ENCODE data around the gene ZNF521. TPM values are rescaled to one million over a fixed set of nuclear protein-coding genes. Genes with fewer than 3 reads are reported as not detected.

Gene ZNF521
- polyA plus RNA-seq, 3 donors: 0.07 to 0.20 TPM; not detected in 1

DNA sequence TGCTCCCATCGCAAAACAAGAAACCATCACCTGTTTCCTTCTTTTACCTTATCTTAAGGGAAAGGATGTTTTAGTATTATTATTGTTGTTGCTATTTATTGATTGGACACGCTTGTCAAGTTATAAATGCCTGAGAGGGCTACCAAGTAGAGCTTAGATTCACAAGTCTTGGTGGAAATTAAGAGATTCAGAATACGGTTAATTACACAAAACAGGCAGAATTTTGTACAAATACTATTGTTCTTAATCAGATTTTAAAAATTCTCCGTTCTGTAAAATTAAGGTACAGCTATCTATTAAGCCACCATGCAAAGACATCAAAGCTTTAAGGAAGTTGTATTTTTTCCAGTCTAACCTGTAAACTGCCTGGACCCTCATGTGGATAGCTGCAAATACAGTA is 1.1 kb upstream of the ZNF521 start:
- Histone ChIP-seq H3K9me3 (replicated peaks in 1 of 2; ENCODE audit: control insufficient read depth in 1 of 2, insufficient read depth in 1 of 2, low read length in 2 of 2) (peaks cover 0 to 6% of the 10 kb centered on the region in 2 donors), H2AFZ (ENCODE audit: insufficient read depth, low read depth, low read length, poor library complexity, severe bottlenecking) (no peak overlapping the region), H3K9ac (ENCODE audit: insufficient read depth, low read length, poor library complexity, severe bottlenecking) (no peak overlapping the region), H3K4me2 (replicated peaks; ENCODE audit: extremely low read depth, low read length, poor library complexity, severe bottlenecking) (no peak overlapping the region), H3K4me1 (ENCODE audit: control insufficient read depth in 1 of 2, insufficient read depth in 2 of 2, low read length in 2 of 2) (peaks cover 26 to 27% of the 10 kb centered on the region in 2 donors), H4K20me1 (ENCODE audit: insufficient read depth, low read length) (no peaks in the 10 kb centered on the region), H3K79me2 (ENCODE audit: insufficient read depth, low read length) (no peaks in the 10 kb centered on the region), H3K4me3 (replicated peaks in 1 of 3; ENCODE audit: low read depth in 2 of 3, low read length in 3 of 3) (no peak overlapping the region), H3K27me3 (ENCODE audit: control insufficient read depth in 2 of 2, insufficient read depth in 2 of 2, low read length in 2 of 2) (peaks cover 53 to 70% of the 10 kb centered on the region in 2 donors), H3K27ac (ENCODE audit: low read depth in 1 of 2, low read length in 2 of 2) (no peak overlapping the region), H3K36me3 (replicated peaks in 1 of 2; ENCODE audit: control insufficient read depth in 1 of 2, insufficient read depth in 2 of 2, low read length in 2 of 2) (no peaks in the 10 kb centered on the region)
- Mint-ChIP-seq H3K27ac (no peak overlapping the region), H3K9me3 (peaks cover 0 to 13% (median 4%) of the 10 kb centered on the region in 7 donors), H3K27me3 (ENCODE audit: low read depth in 3 of 3) (peaks cover 41 to 63% (median 48%) of the 10 kb centered on the region in 3 donors), H3K4me1 (peaks cover 22% of the 10 kb centered on the region), H3K36me3 (peaks cover 7 to 8% of the 10 kb centered on the region in 2 donors), H3K4me3 (peak overlapping the region in 1 of 2 donors; percentile 87)
- no peak for TF ChIP-seq CTCF (IDR thresholded peaks at IDR 0.05)
- no CpG with 5 or more reads among the region's 4 CpGs for WGBS (ENCODE audit: insufficient coverage)
- no peak for DNase-seq
- intact Hi-C loops (cut with micrococcal nuclease): loop anchor here in 1 of 2 donors (10.0 kb wide), 1 partner anchor 958 kb away; the partner anchor contains the start of gene OSBPL1A

GRCh38 chr18:25352629-25353005 is 651 bp upstream of the ZNF521 start:
- WGBS (ENCODE audit: insufficient coverage): 0% methylated on average over 4 of the region's 6 CpGs
- Histone ChIP-seq H3K4me3 (replicated peaks in 1 of 3; ENCODE audit: low read depth in 2 of 3, low read length in 3 of 3) (peak overlapping the region in 1 of 3 experiments; percentile 52), H3K27me3 (ENCODE audit: control insufficient read depth in 2 of 2, insufficient read depth in 2 of 2, low read length in 2 of 2) (peaks cover 57 to 74% of the 10 kb centered on the region in 2 donors), H3K9me3 (replicated peaks in 1 of 2; ENCODE audit: control insufficient read depth in 1 of 2, insufficient read depth in 1 of 2, low read length in 2 of 2) (peaks cover 0 to 6% of the 10 kb centered on the region in 2 donors), H3K36me3 (replicated peaks in 1 of 2; ENCODE audit: control insufficient read depth in 1 of 2, insufficient read depth in 2 of 2, low read length in 2 of 2) (no peaks in the 10 kb centered on the region), H3K4me2 (replicated peaks; ENCODE audit: extremely low read depth, low read length, poor library complexity, severe bottlenecking) (peak overlapping the region; percentile 54), H3K79me2 (ENCODE audit: insufficient read depth, low read length) (no peaks in the 10 kb centered on the region), H2AFZ (ENCODE audit: insufficient read depth, low read depth, low read length, poor library complexity, severe bottlenecking) (no peak overlapping the region), H3K9ac (ENCODE audit: insufficient read depth, low read length, poor library complexity, severe bottlenecking) (no peak overlapping the region), H4K20me1 (ENCODE audit: insufficient read depth, low read length) (no peaks in the 10 kb centered on the region), H3K27ac (ENCODE audit: low read depth in 1 of 2, low read length in 2 of 2) (no peak overlapping the region), H3K4me1 (ENCODE audit: control insufficient read depth in 1 of 2, insufficient read depth in 2 of 2, low read length in 2 of 2) (peaks cover 26 to 27% of the 10 kb centered on the region in 2 donors)
- Mint-ChIP-seq H3K27me3 (ENCODE audit: low read depth in 3 of 3) (peaks cover 46 to 68% (median 51%) of the 10 kb centered on the region in 3 donors), H3K4me1 (peaks cover 22% of the 10 kb centered on the region), H3K9me3 (peaks cover 0 to 13% (median 4%) of the 10 kb centered on the region in 7 donors), H3K27ac (no peak overlapping the region), H3K36me3 (peaks cover 7 to 8% of the 10 kb centered on the region in 2 donors), H3K4me3 (peak overlapping the region; percentile 70 to 87)
- intact Hi-C loops (cut with micrococcal nuclease): loop anchor here in 1 of 2 donors (10.0 kb wide), 1 partner anchor 958 kb away; the partner anchor contains the start of gene OSBPL1A
- DNase-seq: no peak
- TF ChIP-seq CTCF (IDR thresholded peaks at IDR 0.05): no peak

All from CD14-positive monocyte (primary cell).